22Rv1 (cell line): ENCODE results near the gene ALDH5A1.

Source experiments
- CTCF ChIP-seq: fragments of 450-650 bp; IDR thresholded peaks from 2 replicates; pipeline ENCODE4 v1.5.1; 2017; ENCODE audit warnings: mild to moderate bottlenecking
- ZFX ChIP-seq: fragments of 450-650 bp; IDR thresholded peaks from 2 replicates; pipeline ENCODE4 v1.6.1; 2017; ENCODE audit warnings: antibody characterized with exemption, borderline replicate concordance

GRCh38 chr6:24453921-24454320 is 40.8 kb upstream of the ALDH5A1 start:
- TF ChIP-seq CTCF = no peak
- no peak for TF ChIP-seq ZFX
